ENCODE results near the gene OR13C4.
"Not testable (repeated sequence)": the region's sequence is repeated elsewhere in the genome, so short reads cannot be mapped to it uniquely, and the experiment has no call there.

Gene OR13C4

GRCh38 chr9:104536756-104537155, 9.7 kb upstream of the OR13C4 start, which contains the start of gene OR13C3:
OR13C3 (minus strand) TSS chr9:104536856; CDS start chr9:104536723, 133 bp downstream.
- no peak within 1 kb of the TSS for H3K27ac ChIP-seq (ENCODE audit: low read depth in 2 of 2, low read length in 2 of 2)

DNA sequence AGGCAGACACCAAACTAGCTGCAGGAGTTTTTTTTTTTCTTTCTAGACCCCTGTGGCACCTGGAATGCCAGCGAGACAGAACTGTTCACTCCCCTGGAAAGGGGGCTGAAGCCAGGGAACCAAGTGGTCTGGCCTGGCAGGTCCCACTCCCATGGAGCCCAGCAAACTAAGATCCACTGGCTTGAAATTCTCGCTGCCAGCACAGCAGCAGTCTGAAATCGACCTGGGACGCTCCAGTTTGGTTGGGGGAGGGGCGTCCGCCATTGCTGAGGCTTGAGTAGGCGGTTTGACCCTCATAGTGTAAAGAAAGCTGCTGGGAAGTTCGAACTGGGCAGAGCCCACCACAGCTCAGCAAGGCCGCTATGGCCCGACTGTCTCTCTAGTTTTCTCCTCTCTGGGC, 6.8 kb downstream of the OR13C4 start:
- not testable (repeated sequence) for H3K27ac ChIP-seq (ENCODE audit: low read depth in 2 of 2, low read length in 2 of 2); H3K4me1 ChIP-seq (ENCODE audit: control insufficient read depth in 2 of 2, insufficient read depth in 2 of 2, low read length in 2 of 2); H3K9ac ChIP-seq (ENCODE audit: low read depth in 1 of 2, low read length in 2 of 2); H3K27me3 ChIP-seq (ENCODE audit: control insufficient read depth in 2 of 2, insufficient read depth in 2 of 2, low read length in 2 of 2); H3K36me3 ChIP-seq (ENCODE audit: control insufficient read depth in 2 of 2, insufficient read depth in 2 of 2, low read length in 2 of 2); H3K4me3 ChIP-seq (ENCODE audit: low read length in 2 of 2); H3K9me3 ChIP-seq (ENCODE audit: control insufficient read depth in 2 of 2, low read length in 2 of 2)

More at GRCh38 chr9:104536756-104537155, 9.7 kb upstream of the OR13C4 start, which contains the start of gene OR13C3:
- Histone ChIP-seq H3K36me3 (ENCODE audit: control insufficient read depth in 2 of 2, insufficient read depth in 2 of 2, low read length in 2 of 2) (no peaks in the 10 kb centered on the region), H3K27me3 (ENCODE audit: control insufficient read depth in 2 of 2, insufficient read depth in 2 of 2, low read length in 2 of 2) (no peaks in the 10 kb centered on the region), H3K4me3 (ENCODE audit: low read length in 2 of 2) (no peak within 1 kb of the TSS), H3K4me1 (ENCODE audit: control insufficient read depth in 2 of 2, insufficient read depth in 2 of 2, low read length in 2 of 2) (no peaks in the 10 kb centered on the region), H3K9me3 (ENCODE audit: control insufficient read depth in 2 of 2, low read length in 2 of 2) (no peaks in the 10 kb centered on the region), H3K9ac (ENCODE audit: low read depth in 1 of 2, low read length in 2 of 2) (no peak within 1 kb of the TSS)

DNA sequence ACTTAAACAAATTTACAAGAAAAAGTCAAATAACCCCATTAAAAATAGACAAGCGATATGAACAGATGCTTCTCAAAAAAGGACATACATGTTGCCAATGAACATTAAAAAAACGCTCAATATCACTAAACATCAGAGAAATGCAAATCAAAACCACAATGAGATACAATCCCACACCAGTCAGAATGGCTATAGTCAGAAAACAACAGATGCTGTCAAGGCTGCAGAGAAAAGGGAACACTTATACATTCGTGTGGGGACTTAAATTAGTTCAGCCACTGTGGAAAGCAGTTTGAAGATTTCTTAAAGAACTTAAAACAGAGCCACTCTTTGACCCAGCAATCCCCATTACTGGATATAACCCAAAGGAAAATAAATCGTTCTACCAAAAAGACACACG, 12.1 kb downstream of the OR13C4 start:
- Histone ChIP-seq H3K9ac (ENCODE audit: low read depth in 1 of 2, low read length in 2 of 2) (no peak overlapping the region), H3K36me3 (ENCODE audit: control insufficient read depth in 2 of 2, insufficient read depth in 2 of 2, low read length in 2 of 2) (no peaks in the 10 kb centered on the region), H3K27ac (ENCODE audit: low read depth in 2 of 2, low read length in 2 of 2) (no peak overlapping the region), H3K9me3 (ENCODE audit: control insufficient read depth in 2 of 2, low read length in 2 of 2) (no peaks in the 10 kb centered on the region), H3K4me1 (ENCODE audit: control insufficient read depth in 2 of 2, insufficient read depth in 2 of 2, low read length in 2 of 2) (no peaks in the 10 kb centered on the region), H3K27me3 (ENCODE audit: control insufficient read depth in 2 of 2, insufficient read depth in 2 of 2, low read length in 2 of 2) (no peaks in the 10 kb centered on the region), H3K4me3 (ENCODE audit: low read length in 2 of 2) (no peak overlapping the region)

- no peaks in the 10 kb centered on the region for H3K36me3 ChIP-seq (ENCODE audit: control insufficient read depth in 2 of 2, insufficient read depth in 2 of 2, low read length in 2 of 2)
- no peaks in the 10 kb centered on the region for H3K4me1 ChIP-seq (ENCODE audit: control insufficient read depth in 2 of 2, insufficient read depth in 2 of 2, low read length in 2 of 2)
- H3K27ac ChIP-seq (ENCODE audit: low read depth in 2 of 2, low read length in 2 of 2) = no peak overlapping the region
- no peak overlapping the region for H3K4me3 ChIP-seq (ENCODE audit: low read length in 2 of 2)
- H3K27me3 ChIP-seq (ENCODE audit: control insufficient read depth in 2 of 2, insufficient read depth in 2 of 2, low read length in 2 of 2) = no peaks in the 10 kb centered on the region
- no peak overlapping the region for H3K9ac ChIP-seq (ENCODE audit: low read depth in 1 of 2, low read length in 2 of 2)
- H3K9me3 ChIP-seq (ENCODE audit: control insufficient read depth in 2 of 2, low read length in 2 of 2) = no peaks in the 10 kb centered on the region
Observed at GRCh38 chr9:104506565-104506964, 20.4 kb downstream of the OR13C4 start.

GRCh38 chr9:104503963-104504362, 23.0 kb downstream of the OR13C4 start, which contains the start of gene OR13F1:
OR13F1 (plus strand) TSS chr9:104504263; CDS start chr9:104504263, 0 bp downstream.
- Histone ChIP-seq H3K9ac (ENCODE audit: low read depth in 1 of 2, low read length in 2 of 2) (no peak within 1 kb of the TSS), H3K9me3 (ENCODE audit: control insufficient read depth in 2 of 2, low read length in 2 of 2) (no peaks in the 10 kb centered on the region), H3K27ac (ENCODE audit: low read depth in 2 of 2, low read length in 2 of 2) (no peak within 1 kb of the TSS), H3K4me1 (ENCODE audit: control insufficient read depth in 2 of 2, insufficient read depth in 2 of 2, low read length in 2 of 2) (no peaks in the 10 kb centered on the region), H3K36me3 (ENCODE audit: control insufficient read depth in 2 of 2, insufficient read depth in 2 of 2, low read length in 2 of 2) (no peaks in the 10 kb centered on the region), H3K27me3 (ENCODE audit: control insufficient read depth in 2 of 2, insufficient read depth in 2 of 2, low read length in 2 of 2) (no peaks in the 10 kb centered on the region), H3K4me3 (ENCODE audit: low read length in 2 of 2) (no peak within 1 kb of the TSS)

GRCh38 chr9:104503440-104503839, 23.6 kb downstream of the OR13C4 start:
- no peaks in the 10 kb centered on the region for H3K4me1 ChIP-seq (ENCODE audit: control insufficient read depth in 2 of 2, insufficient read depth in 2 of 2, low read length in 2 of 2)
- no peaks in the 10 kb centered on the region for H3K9me3 ChIP-seq (ENCODE audit: control insufficient read depth in 2 of 2, low read length in 2 of 2)
- H3K4me3 ChIP-seq (ENCODE audit: low read length in 2 of 2) = no peak overlapping the region
- no peaks in the 10 kb centered on the region for H3K36me3 ChIP-seq (ENCODE audit: control insufficient read depth in 2 of 2, insufficient read depth in 2 of 2, low read length in 2 of 2)
- H3K27me3 ChIP-seq (ENCODE audit: control insufficient read depth in 2 of 2, insufficient read depth in 2 of 2, low read length in 2 of 2) = no peaks in the 10 kb centered on the region
- H3K27ac ChIP-seq (ENCODE audit: low read depth in 2 of 2, low read length in 2 of 2) = no peak overlapping the region
- H3K9ac ChIP-seq (ENCODE audit: low read depth in 1 of 2, low read length in 2 of 2) = no peak overlapping the region

DNA sequence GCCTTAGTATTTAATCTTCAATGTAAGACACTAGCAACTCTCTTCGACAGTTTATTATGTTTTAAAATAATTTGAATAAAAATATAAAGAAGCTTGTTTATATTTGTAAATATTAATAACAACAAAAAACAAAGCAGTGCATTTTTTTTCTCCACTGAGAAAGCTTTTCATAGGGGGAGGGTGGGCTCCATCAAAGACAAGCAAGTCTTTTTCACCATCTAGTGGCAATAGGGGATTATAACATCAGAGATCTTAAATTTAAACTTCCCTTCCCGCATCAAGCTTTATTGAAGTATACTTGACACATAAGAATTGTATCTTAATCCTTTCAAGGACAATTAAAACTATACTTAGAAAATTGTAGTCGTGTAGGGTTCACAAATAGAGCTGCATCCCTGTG, 32.2 kb downstream of the OR13C4 start:
- no peak overlapping the region for H3K9ac ChIP-seq (ENCODE audit: low read depth in 1 of 2, low read length in 2 of 2)
- H3K27ac ChIP-seq (ENCODE audit: low read depth in 2 of 2, low read length in 2 of 2) = no peak overlapping the region
- H3K36me3 ChIP-seq (ENCODE audit: control insufficient read depth in 2 of 2, insufficient read depth in 2 of 2, low read length in 2 of 2) = no peaks in the 10 kb centered on the region
- no peaks in the 10 kb centered on the region for H3K4me1 ChIP-seq (ENCODE audit: control insufficient read depth in 2 of 2, insufficient read depth in 2 of 2, low read length in 2 of 2)
- H3K9me3 ChIP-seq (ENCODE audit: control insufficient read depth in 2 of 2, low read length in 2 of 2) = no peaks in the 10 kb centered on the region
- no peaks in the 10 kb centered on the region for H3K27me3 ChIP-seq (ENCODE audit: control insufficient read depth in 2 of 2, insufficient read depth in 2 of 2, low read length in 2 of 2)
- H3K4me3 ChIP-seq (ENCODE audit: low read length in 2 of 2) = no peak overlapping the region

- Histone ChIP-seq H3K27me3 (ENCODE audit: control insufficient read depth in 2 of 2, insufficient read depth in 2 of 2, low read length in 2 of 2) (no peaks in the 10 kb centered on the region), H3K4me3 (ENCODE audit: low read length in 2 of 2) (no peak overlapping the region), H3K4me1 (ENCODE audit: control insufficient read depth in 2 of 2, insufficient read depth in 2 of 2, low read length in 2 of 2) (no peaks in the 10 kb centered on the region), H3K27ac (ENCODE audit: low read depth in 2 of 2, low read length in 2 of 2) (no peak overlapping the region), H3K36me3 (ENCODE audit: control insufficient read depth in 2 of 2, insufficient read depth in 2 of 2, low read length in 2 of 2) (no peaks in the 10 kb centered on the region), H3K9ac (ENCODE audit: low read depth in 1 of 2, low read length in 2 of 2) (no peak overlapping the region), H3K9me3 (ENCODE audit: control insufficient read depth in 2 of 2, low read length in 2 of 2) (no peaks in the 10 kb centered on the region)
Observed at GRCh38 chr9:104485014-104485413, 42.0 kb downstream of the OR13C4 start.

DNA sequence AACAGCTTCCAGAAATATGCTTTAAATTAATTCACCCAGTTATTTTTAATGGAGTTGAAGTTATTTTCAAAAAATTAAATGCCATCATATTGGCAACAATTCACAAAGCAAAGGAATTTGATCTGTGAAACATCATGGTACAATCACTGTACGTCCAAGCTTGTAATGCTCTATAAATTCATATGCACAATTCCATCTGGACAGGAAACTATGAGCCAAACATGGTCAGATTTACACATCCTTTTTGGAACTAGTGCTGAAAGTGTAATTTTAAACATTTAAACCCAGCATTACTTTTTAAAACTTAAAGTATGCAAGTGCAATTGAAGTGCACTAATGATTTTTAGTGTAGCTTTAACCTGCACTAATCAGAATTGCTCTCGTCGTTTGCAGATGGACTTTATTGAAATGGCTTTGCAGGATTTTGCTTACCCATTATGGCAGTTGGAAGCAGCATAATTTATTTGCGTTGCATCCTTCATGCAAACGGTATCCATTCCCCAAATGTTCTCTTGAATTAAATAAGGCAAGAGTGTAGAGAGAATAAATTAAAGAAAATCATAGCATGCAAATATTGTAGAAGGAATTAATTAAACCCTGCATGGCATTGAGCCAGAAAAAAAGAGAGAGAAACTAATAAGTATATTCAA, 44.0 kb downstream of the OR13C4 start:
- H3K4me3 ChIP-seq (ENCODE audit: low read length in 2 of 2) = no peak overlapping the region
- H3K27ac ChIP-seq (ENCODE audit: low read depth in 2 of 2, low read length in 2 of 2) = no peak overlapping the region
- H3K27me3 ChIP-seq (ENCODE audit: control insufficient read depth in 2 of 2, insufficient read depth in 2 of 2, low read length in 2 of 2) = no peaks in the 10 kb centered on the region
- no peak overlapping the region for H3K9ac ChIP-seq (ENCODE audit: low read depth in 1 of 2, low read length in 2 of 2)
- no peaks in the 10 kb centered on the region for H3K9me3 ChIP-seq (ENCODE audit: control insufficient read depth in 2 of 2, low read length in 2 of 2)
- H3K4me1 ChIP-seq (ENCODE audit: control insufficient read depth in 2 of 2, insufficient read depth in 2 of 2, low read length in 2 of 2) = no peaks in the 10 kb centered on the region
- H3K36me3 ChIP-seq (ENCODE audit: control insufficient read depth in 2 of 2, insufficient read depth in 2 of 2, low read length in 2 of 2) = no peaks in the 10 kb centered on the region
